Body of pancreas (tissue), 4 donors: ENCODE data around the gene SNRNP25.

Source experiments
- CTCF ChIP-seq, 7 experiments: fragments of 450-650 bp in 4 of 7; fragments of 200-600 bp in 3 of 7; sonication (generic) in 3 of 7; IDR thresholded peaks; one replicate each; pipeline ENCODE4 v1.5.1; 2016 to 2019; ENCODE audit warnings: antibody characterized with exemption in 7 of 7
- POLR2A ChIP-seq, 3 donors: fragments of 450-650 bp; IDR thresholded peaks; one replicate each; pipeline ENCODE4 v1.6.1; 2016; ENCODE audit warnings: antibody characterized with exemption in 3 of 3, mild to moderate bottlenecking in 2 of 3

GRCh38 chr16:89391-90302 lies 36.0 kb downstream of the SNRNP25 start:
- no peak for TF ChIP-seq POLR2A (IDR thresholded peaks at IDR 0.05)
- no peak for TF ChIP-seq CTCF (IDR thresholded peaks at IDR 0.05)
